Kidney (tissue), 14 donors: ENCODE measurements around the gene AAK1. TPM values are rescaled to one million over a fixed set of nuclear protein-coding genes. Genes with fewer than 3 reads are reported as not detected.

Experiments
- DNase-seq, 5 donors: peaks; one replicate each; pipeline ENCODE4 v3.0.0-alpha.2; 2013 to 2020
- FAIRE-seq: peaks from 2 replicates; lab custom pipeline; 2012; peaks lifted over from hg19 to GRCh38; lab: Jason Lieb, UNC
- H3K27ac ChIP-seq, 2 donors: one replicate each; pipeline ENCODE4 v1.7.0; 2013; ENCODE audit warnings: low read depth in 2 of 2, low read length in 2 of 2, inconsistent platforms in 1 of 2
- H3K27me3 ChIP-seq: one replicate; pipeline ENCODE4 v1.7.1; 2013; ENCODE audit warnings: low read length, inconsistent platforms; ENCODE audit not compliant: control insufficient read depth, insufficient read depth
- H3K36me3 ChIP-seq, 3 donors: one replicate each; pipeline versions ENCODE4 v1.7.0 to v1.7.1; 2013; ENCODE audit warnings: low read length in 3 of 3, control low read depth in 1 of 3, inconsistent platforms in 1 of 3; ENCODE audit not compliant: insufficient read depth in 3 of 3, control insufficient read depth in 2 of 3
- H3K4me1 ChIP-seq, 3 donors: one replicate each; pipeline versions ENCODE4 v1.7.0 to v1.7.1; 2013; ENCODE audit warnings: low read length in 3 of 3, inconsistent platforms in 1 of 3, low read depth in 1 of 3; ENCODE audit not compliant: control insufficient read depth in 2 of 3, insufficient read depth in 2 of 3
- H3K4me3 ChIP-seq, 3 donors: one replicate each; pipeline versions ENCODE4 v1.7.0 to v1.8.1; 2013; ENCODE audit warnings: low read length in 3 of 3, control low read depth in 1 of 3, inconsistent platforms in 1 of 3
- H3K9ac ChIP-seq, 3 donors: one replicate each; pipeline versions ENCODE4 v1.7.0 to v1.7.1; 2013; ENCODE audit warnings: low read length in 3 of 3, control low read depth in 1 of 3, inconsistent platforms in 1 of 3
- H3K9me3 ChIP-seq, 3 donors: one replicate each; pipeline versions ENCODE4 v1.7.0 to v1.7.1; 2013; ENCODE audit warnings: low read length in 3 of 3, control low read depth in 1 of 3, inconsistent platforms in 1 of 3; ENCODE audit not compliant: control insufficient read depth in 2 of 3, insufficient read depth in 1 of 3
- CTCF ChIP-seq: IDR thresholded peaks from 3 replicates; pipeline ENCODE4 v1.5.1; 2012; ENCODE audit warnings: mild to moderate bottlenecking, moderate library complexity, borderline replicate concordance; ENCODE audit not compliant: insufficient read depth; ENCODE audit errors: extremely low read depth
- intact Hi-C: fragments of 100-400 bp; cut with DNase I; formaldehyde crosslinking; loops from one replicate; pipeline ENCODE4 v1.11.1; 2022
- polyA plus RNA-seq: library from polyadenylated mRNA; stranded (reverse); fragments of 350-450 nt; fragmentation: Illumina TruSeq; extraction: RNeasy Lipid Tissue Mini Kit (QIAGEN cat#74804); gene quantifications from one replicate; pipeline ENCODE4 v1.2.3, GENCODE V29; 2014; ENCODE audit warnings: low read depth, low replicate concordance; ENCODE audit not compliant: insufficient read depth
- total RNA-seq: library from RNA; stranded (reverse); fragmentation: NEBNext Ultra II Directional; extraction: Animal tissue kit (Norgen Biotek cat#: 25700); gene quantifications from one replicate; pipeline ENCODE4 v1.2.1, GENCODE V29; 2021
- donor health status: control.
- donor health status: control.
- donor health status: control.
- donor health status: control.
- donor health status: control.
- donor health status: DM: yes; HTN: yes; CAD: no.
- donor health status: Normal renal cell carcinoma (clear cell type).

The AAK1 gene
- total and polyA plus RNA-seq, 2 donors from 2014 or later: 25.8 to 93.7 TPM

GRCh38 chr2:69477627-69478026 is 165.9 kb downstream of the AAK1 start:
- Histone ChIP-seq H3K27me3 (no peaks in the 10 kb centered on the region), H3K36me3 (peaks cover 0 to 4% (median 0%) of the 10 kb centered on the region in 3 donors), H3K4me1 (no peaks in the 10 kb centered on the region), H3K27ac (no peak overlapping the region), H3K9me3 (no peaks in the 10 kb centered on the region), H3K9ac (no peak overlapping the region), H3K4me3 (no peak overlapping the region)
- TF ChIP-seq CTCF: no peak
- FAIRE-seq (no peak), DNase-seq (no peak)
- intact Hi-C loops: no loop called here

GRCh38 chr2:69474688-69475087 is 168.9 kb downstream of the AAK1 start:
- H3K36me3 ChIP-seq: peaks cover 0 to 4% (median 0%) of the 10 kb centered on the region in 3 donors
- intact Hi-C loops: no loop called here
- no peak overlapping the region for H3K4me3 ChIP-seq
- FAIRE-seq (no peak), DNase-seq (no peak)
- no peak overlapping the region for H3K9ac ChIP-seq
- TF ChIP-seq CTCF: no peak
- H3K27me3 ChIP-seq: no peaks in the 10 kb centered on the region
- no peaks in the 10 kb centered on the region for H3K4me1 ChIP-seq
- no peaks in the 10 kb centered on the region for H3K9me3 ChIP-seq
- no peak overlapping the region for H3K27ac ChIP-seq

- Histone ChIP-seq H3K27me3 (no peaks in the 10 kb centered on the region), H3K9me3 (no peaks in the 10 kb centered on the region), H3K4me3 (no peak overlapping the region), H3K9ac (no peak overlapping the region), H3K36me3 (peaks cover 0 to 4% (median 0%) of the 10 kb centered on the region in 3 donors), H3K27ac (no peak overlapping the region), H3K4me1 (no peaks in the 10 kb centered on the region)
- FAIRE-seq (no peak), DNase-seq (no peak)
- intact Hi-C loops: no loop called here
- TF ChIP-seq CTCF: no peak
Measured at GRCh38 chr2:69471793-69472192, 171.7 kb downstream of the AAK1 start.

- no peak for TF ChIP-seq CTCF
- H3K9me3 ChIP-seq: no peaks in the 10 kb centered on the region
- no peaks in the 10 kb centered on the region for H3K27me3 ChIP-seq
- intact Hi-C loops: no loop called here
- no peak overlapping the region for H3K4me3 ChIP-seq
- H3K36me3 ChIP-seq: peaks cover 0 to 2% (median under 1%) of the 10 kb centered on the region in 3 donors
- H3K27ac ChIP-seq: no peak overlapping the region
- H3K4me1 ChIP-seq: no peaks in the 10 kb centered on the region
- no peak overlapping the region for H3K9ac ChIP-seq
- FAIRE-seq (no peak), DNase-seq (no peak)
Measured at GRCh38 chr2:69470911-69471310, 172.6 kb downstream of the AAK1 start.
